Stromal cell of bone marrow (primary cell): ENCODE data around the gene YIPF7.

ENCODE experiments used
- DNase-seq: peaks from one replicate; pipeline ENCODE4 v3.0.0-alpha.2; 2012; ENCODE audit warnings: low read depth

YIPF7 gene

GRCh38 chr4:44651425-44651824 is at the start of gene YIPF7:
Gene YIPF7, minus strand, starts transcription at chr4:44651625. Its CDS starts 1,525 bp downstream, at chr4:44650100.
- DNase-seq, result no peak

- no peak for DNase-seq
These were observed 49.6 kb upstream of the YIPF7 start for GRCh38 chr4:44701037-44701436.

GRCh38 chr4:44700427-44700826 is 49.0 kb upstream of the YIPF7 start:
- DNase-seq, result no peak

GRCh38 chr4:44684648-44685047 is 33.2 kb upstream of the YIPF7 start:
- no peak for DNase-seq

GRCh38 chr4:44679060-44679459 is 27.6 kb upstream of the YIPF7 start:
- DNase-seq, result no peak

- peak; percentile 83 for DNase-seq
These were observed 26.9 kb upstream of the YIPF7 start, which contains the start of gene GUF1 for GRCh38 chr4:44678094-44679041. Gene GUF1, plus strand, starts transcription at chr4:44678420. Its CDS starts 203 bp downstream, at chr4:44678623.

GRCh38 chr4:44675366-44675765 is 23.9 kb upstream of the YIPF7 start:
- no peak for DNase-seq

GRCh38 chr4:44674471-44674870 is 23.0 kb upstream of the YIPF7 start:
- no peak for DNase-seq

GRCh38 chr4:44671636-44672035 is 20.2 kb upstream of the YIPF7 start:
- DNase-seq, result no peak

GRCh38 chr4:44670506-44671199 is 19.2 kb upstream of the YIPF7 start:
- no peak for DNase-seq

- no peak for DNase-seq
These were observed 17.1 kb upstream of the YIPF7 start for GRCh38 chr4:44668526-44668925.

- no peak for DNase-seq
These were observed 12.3 kb upstream of the YIPF7 start for GRCh38 chr4:44663539-44664263.

GRCh38 chr4:44662623-44663005 is 11.2 kb upstream of the YIPF7 start:
- no peak for DNase-seq

GRCh38 chr4:44661940-44662622 is 10.7 kb upstream of the YIPF7 start:
- DNase-seq, result no peak

GRCh38 chr4:44660396-44660795 is 9.0 kb upstream of the YIPF7 start:
- DNase-seq, result no peak

GRCh38 chr4:44652002-44652401 is 577 bp upstream of the YIPF7 start:
- DNase-seq, result no peak

- DNase-seq, result no peak
These were observed 5.3 kb downstream of the YIPF7 start for GRCh38 chr4:44646151-44646550.

- no peak for DNase-seq
These were observed 13.3 kb downstream of the YIPF7 start for GRCh38 chr4:44638091-44638490.

- DNase-seq, result no peak
These were observed 18.7 kb downstream of the YIPF7 start for GRCh38 chr4:44632733-44633132.

- DNase-seq, result no peak
These were observed 19.3 kb downstream of the YIPF7 start for GRCh38 chr4:44632089-44632488.

- peak; percentile 25 for DNase-seq
These were observed 22.1 kb downstream of the YIPF7 start for GRCh38 chr4:44629280-44629866.
